GOT3 (cell line): Measurements from ENCODE around the gene COPZ1.
"Not testable (repeated sequence)": the region's sequence is repeated elsewhere in the genome, so short reads cannot be mapped to it uniquely, and the experiment has no call there.

Source experiments
- DNase-seq: peaks from one replicate; lab custom pipeline; 2025; ENCODE audit warnings: mixed read lengths; lab: John Stamatoyannopoulos, UW

The COPZ1 gene

GRCh38 chr12:54294953-54295566 lies 29.9 kb upstream of the COPZ1 start:
- no peak for DNase-seq

DNA sequence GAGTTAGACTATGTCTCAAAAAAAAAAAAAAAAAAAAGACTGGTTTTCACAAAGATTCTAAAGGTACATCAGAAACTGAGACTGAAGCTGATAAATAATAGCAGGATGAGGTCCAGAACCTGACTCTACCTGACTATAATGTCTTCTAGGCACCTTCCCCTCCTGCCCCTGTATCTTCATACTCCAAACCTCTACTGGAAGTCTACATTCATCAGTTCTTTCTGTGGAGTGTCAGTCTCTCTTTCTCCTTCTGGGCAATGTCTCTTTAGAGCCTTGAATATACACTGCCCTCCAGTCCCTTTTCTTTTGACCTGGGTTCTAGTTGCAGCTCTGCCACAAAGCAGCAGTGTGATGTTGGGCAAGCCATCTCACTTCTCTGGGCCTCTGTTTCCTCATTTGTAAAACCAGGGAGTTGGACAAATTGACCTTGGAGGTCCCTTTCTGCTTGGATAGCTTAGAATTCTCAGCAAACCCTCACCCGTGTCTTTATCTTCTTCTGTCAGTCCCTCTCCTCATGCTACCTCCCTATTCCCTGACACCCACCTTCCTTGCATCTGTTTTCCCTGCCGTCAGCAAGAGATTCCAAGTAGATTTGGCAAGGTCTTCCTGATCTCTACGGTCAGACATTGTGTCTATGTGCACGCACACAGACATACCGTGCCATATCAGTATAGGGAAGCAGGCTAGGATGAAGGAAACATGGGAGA lies 28.4 kb upstream of the COPZ1 start:
- no peak for DNase-seq

GRCh38 chr12:54298904-54299303 lies 26.0 kb upstream of the COPZ1 start:
- DNase-seq, result no peak

- no peak for DNase-seq
These were observed 25.3 kb upstream of the COPZ1 start for GRCh38 chr12:54299515-54300224.

GRCh38 chr12:54300225-54300731 lies 24.7 kb upstream of the COPZ1 start:
- DNase-seq, result no peak

DNA sequence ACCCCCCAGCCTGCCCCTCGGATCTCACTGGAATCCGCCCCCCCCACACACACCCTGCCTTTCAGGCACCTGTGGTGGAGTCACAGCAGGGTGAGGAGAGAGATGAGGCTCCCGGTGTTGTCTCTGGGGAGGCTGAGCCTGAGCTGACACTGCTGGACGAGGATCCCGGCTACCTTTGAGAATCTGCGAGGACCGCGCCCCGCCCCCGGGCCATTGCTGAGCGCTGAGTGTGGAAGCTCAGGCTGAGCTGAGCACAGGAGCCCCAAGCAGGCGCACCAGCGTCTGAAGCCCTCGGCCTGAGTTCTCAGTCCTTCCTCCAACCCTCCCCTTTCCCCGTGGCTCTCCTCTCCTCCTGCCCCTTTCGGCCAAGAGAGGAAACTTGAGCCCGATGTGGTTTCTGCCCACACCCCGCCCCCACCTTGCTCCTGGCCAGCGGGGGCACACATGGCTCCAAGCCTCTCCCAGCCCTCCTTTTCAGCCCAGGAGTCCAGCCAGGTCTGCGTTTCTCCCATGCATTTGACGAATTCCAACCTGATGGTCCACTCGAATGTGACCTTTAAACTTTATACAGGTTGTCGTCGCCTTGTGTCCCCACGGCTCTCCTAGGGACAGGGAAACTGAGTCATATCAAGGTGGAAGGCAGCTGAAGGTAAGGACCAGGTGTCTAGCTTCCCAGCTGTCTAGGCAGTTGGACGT lies 24.1 kb upstream of the COPZ1 start, which contains the start of gene NFE2:
Gene NFE2 (minus strand): TSS at position 284 of the 696 bp plus-strand sequence. CDS start 5,767 bp downstream, outside the sequence.
- DNase-seq, result no peak

- no peak for DNase-seq
These were observed 23.4 kb upstream of the COPZ1 start for GRCh38 chr12:54301428-54302048.

GRCh38 chr12:54303640-54304039 lies 21.3 kb upstream of the COPZ1 start:
- no peak for DNase-seq

GRCh38 chr12:54304187-54304810 lies 20.6 kb upstream of the COPZ1 start:
- no peak for DNase-seq

DNA sequence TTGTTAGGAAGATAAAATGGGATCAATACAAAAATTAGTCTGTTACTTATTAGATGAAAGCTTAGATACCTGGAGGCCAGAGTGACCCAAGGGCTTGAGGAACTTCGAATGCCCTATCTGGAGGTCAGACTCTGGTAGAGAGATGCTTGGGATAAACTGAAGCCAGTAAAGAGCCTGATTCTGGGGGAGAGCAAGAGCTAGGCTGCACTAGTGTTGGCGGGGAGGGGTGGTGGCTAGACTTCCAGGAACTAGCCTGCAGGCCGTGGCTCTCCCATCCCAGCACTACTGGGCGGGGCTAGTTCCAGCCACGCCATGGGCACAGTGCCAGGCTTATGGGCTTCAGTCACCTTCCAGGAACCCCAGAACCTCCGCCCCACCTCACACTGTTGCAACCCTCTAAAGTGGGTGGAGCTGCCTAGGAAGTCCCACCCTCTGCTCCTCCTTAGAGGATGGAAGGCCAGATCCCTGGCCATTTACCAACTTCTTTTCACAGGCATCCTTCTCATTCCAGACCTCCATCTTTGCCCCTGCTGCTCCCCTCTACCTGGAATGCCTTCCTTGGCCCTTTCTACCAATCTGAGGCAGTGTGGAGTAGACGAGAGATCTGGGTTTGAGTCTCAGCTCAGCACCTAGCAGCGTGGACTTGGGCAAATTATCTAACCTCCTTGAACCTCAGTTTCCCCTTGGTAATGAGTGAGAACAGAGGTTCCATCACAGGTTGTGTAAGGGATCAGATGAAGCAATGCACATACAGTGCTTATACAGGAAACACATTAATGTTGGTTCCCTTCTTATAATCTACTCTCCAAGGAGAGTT lies 17.8 kb upstream of the COPZ1 start:
- DNase-seq, result no peak

DNA sequence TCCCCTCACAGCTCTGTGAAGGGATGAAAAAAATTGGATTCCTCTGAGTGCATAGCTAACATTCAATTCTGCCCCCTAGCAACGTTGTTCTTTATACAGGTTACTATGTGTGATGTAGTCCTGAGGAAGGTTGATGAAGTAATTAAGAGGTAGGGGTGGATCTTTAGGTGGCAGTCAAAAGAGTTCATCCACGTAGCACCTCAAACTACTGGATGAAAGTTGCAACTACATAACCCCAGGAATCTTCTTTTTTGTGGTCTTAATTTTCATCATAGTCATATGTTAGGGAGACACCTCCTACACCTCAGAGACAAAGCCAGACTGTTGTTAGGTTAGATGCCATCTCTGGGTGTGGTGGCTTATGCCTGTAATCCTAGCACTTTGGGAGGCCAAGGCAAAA lies 13.9 kb upstream of the COPZ1 start:
- no peak for DNase-seq

- DNase-seq, result not testable (repeated sequence)
These were observed 12.6 kb upstream of the COPZ1 start for GRCh38 chr12:54312309-54312708.

DNA sequence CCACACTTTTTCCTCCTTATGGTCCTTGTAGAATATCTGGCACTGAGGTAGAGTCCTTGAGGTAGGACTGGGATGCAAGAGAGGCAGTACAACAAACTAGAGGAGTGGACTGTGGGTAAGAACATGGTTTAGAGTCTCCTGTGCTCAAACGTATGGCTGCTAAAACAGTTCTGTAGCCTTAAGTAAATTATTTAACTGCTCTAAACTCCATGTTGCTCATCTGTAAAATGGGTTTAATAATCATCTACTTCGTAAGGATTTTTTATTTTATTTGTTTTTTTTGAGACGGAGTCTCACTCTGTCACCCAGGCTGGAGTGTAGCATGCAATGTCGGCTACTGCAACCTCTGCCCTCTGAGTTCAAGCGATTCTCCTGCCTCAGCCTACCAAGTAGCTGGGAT lies 3.6 kb upstream of the COPZ1 start:
- no peak for DNase-seq

GRCh38 chr12:54325442-54326109 lies 645 bp downstream of the COPZ1 start:
- DNase-seq, result not testable (repeated sequence)

DNA sequence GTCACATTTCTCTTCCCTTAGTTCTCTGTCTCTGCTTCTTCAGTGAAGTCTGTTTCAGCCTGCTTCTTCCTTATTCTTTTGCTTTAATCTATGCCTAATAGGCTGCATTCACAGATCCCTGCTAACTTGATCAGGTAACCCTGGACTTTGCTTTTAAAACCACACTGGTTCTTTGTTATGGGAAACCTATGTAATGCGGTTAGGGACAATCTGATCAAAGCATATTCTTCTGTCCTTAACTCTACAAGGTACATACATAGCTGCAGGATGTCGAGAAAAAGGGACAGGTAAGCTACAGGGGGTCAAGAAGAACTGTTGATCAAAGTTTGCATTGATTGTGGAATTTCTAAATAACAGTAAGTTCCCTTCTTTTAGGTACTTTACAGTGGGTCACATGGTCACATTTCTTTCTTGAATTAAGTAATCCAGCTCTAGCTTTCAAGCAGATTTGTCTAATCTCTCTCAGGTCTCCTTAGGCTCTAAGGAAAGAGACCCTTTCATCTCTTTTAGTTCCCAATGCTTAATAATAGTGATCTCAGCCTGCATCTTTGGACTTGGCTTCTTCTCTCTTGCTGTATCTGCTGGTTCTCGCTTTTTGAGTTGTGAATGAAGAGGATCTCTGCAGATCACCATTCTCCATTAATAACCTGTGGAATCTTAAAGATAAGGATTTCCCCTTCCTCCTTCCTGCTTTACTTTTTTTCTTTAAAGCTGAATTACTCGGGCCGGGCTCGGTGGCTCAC lies 3.8 kb downstream of the COPZ1 start:
- no peak for DNase-seq

GRCh38 chr12:54329759-54330158 lies 4.8 kb downstream of the COPZ1 start:
- no peak for DNase-seq

DNA sequence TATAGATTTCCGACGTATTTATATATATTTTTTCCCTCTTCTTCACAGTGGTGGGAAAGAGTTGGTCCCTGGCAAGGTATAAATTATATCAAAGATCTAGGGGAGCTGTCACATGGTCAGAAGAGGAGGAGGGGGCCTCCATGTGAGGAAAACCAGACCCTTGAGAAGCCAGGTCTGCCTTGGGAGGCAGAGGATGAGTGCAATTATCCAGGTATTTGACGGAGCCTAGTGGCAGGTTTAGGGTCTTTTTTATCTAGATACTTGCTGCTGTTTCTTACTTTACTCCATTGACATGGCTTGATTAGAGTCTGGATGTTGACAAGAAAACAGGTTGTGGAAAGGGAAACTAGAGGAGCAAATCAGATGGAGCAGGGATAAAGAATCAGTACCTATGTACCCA lies 5.5 kb downstream of the COPZ1 start:
- no peak for DNase-seq

DNA sequence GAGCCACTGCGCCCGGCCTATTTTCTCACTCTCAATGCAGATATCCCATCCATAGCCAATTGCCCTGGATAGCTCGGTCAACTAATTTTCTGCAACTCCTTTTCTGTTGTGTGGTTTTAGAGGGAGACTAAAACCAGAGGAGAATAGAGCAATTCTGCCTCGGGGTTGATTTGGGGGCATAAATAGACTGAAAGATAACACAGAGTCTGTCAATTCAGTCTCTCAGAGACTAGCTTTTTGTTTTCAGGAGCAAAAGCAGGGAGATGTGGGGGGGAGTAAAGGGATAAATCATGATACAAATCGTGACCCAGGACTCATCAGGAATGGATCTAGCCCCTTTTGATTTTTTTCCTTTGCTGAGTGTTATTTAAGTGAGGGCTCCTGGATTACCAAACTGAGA lies 6.5 kb downstream of the COPZ1 start:
- DNase-seq, result no peak

- DNase-seq, result no peak
These were observed 8.6 kb downstream of the COPZ1 start for GRCh38 chr12:54333420-54334034.
